K562 (cell line): ENCODE measurements around the gene HBP1. TPM values are rescaled to one million over a fixed set of nuclear protein-coding genes. Genes with fewer than 3 reads are reported as not detected.

Source experiments
- CBFB ChIP-seq: sonication (generic); formaldehyde crosslinking; IDR thresholded peaks from 2 replicates; pipeline ENCODE4 v1.4.0; 2020; ENCODE audit warnings: mild to moderate bottlenecking, missing genetic modification reagents
- FOXA3 ChIP-seq, 2 experiments: fragments of 450-650 bp in 1 of 2; sonication (generic) in 1 of 2; formaldehyde crosslinking; IDR thresholded peaks in 1 of 2; conservative IDR thresholded peaks in 1 of 2; 2 replicates each; pipeline versions ENCODE4 v1.4.0 to v1.8.0; 2020 to 2022; ENCODE audit warnings: mild to moderate bottlenecking in 2 of 2, missing genetic modification reagents in 1 of 2
- RBM25 ChIP-seq: fragments of 200-400 bp; formaldehyde crosslinking; IDR thresholded peaks from 2 replicates; pipeline ENCODE4 v1.6.1; 2018; ENCODE audit warnings: low read length, low read depth, moderate library complexity; ENCODE audit not compliant: severe bottlenecking
- TBP ChIP-seq: optimal IDR thresholded peaks from 2 replicates; pipeline ENCODE3; 2011; ENCODE audit warnings: low read depth, low read length, improper control_type of control experiment
- ZBTB40 ChIP-seq, 2 experiments: fragments of 450-650 bp in 1 of 2; sonication (generic) in 1 of 2; formaldehyde crosslinking in 1 of 2; IDR thresholded peaks; 2 replicates each; pipeline versions ENCODE4 v1.7.1 to v1.9.0; 2016 to 2022; ENCODE audit warnings: inconsistent platforms in 1 of 2, mild to moderate bottlenecking in 1 of 2, missing genetic modification reagents in 1 of 2
- ZNF121 ChIP-seq: sonication (generic); formaldehyde crosslinking; conservative IDR thresholded peaks from 2 replicates; pipeline ENCODE4 v1.8.0; 2022; ENCODE audit warnings: missing genetic modification reagents
- ZNF263 ChIP-seq: sonication (generic); formaldehyde crosslinking; IDR thresholded peaks from 2 replicates; pipeline ENCODE4 v1.8.0; 2022; ENCODE audit warnings: mild to moderate bottlenecking, missing genetic modification reagents, borderline replicate concordance
- polyA plus RNA-seq, 8 experiments: library from polyadenylated mRNA; depleted of rRNA in 4 of 8; stranded (reverse) in 5 of 8; unstranded in 3 of 8; fragments of >200 nt; fragmentation: Nextera tagmentation in 2 of 8; fragmentation: Illumina TruSeq in 1 of 8; extraction: Ambion mirVana in 2 of 8; extraction: Trizol in 1 of 8; gene quantifications; 2 replicates each; pipeline versions ENCODE4 v1.2.1 to v1.2.3, GENCODE V29; 2011 to 2014; ENCODE audit warnings: inconsistent platforms in 1 of 8, missing spikeins in 1 of 8
- total RNA-seq, 7 experiments: library from RNA; depleted of rRNA in 6 of 7; stranded (reverse); fragments of >200 nt in 6 of 7; fragmentation: Illumina TruSeq in 2 of 7; extraction: Trizol in 2 of 7; gene quantifications; 2 replicates each; pipeline versions ENCODE4 v1.2.1 to v1.2.3, GENCODE V29; 2011 to 2021; ENCODE audit warnings: low replicate concordance in 1 of 7
- TF ChIP-seq, protein P1 (sequence below): fragments of 450-650 bp; IDR thresholded peaks from 2 replicates; pipeline ENCODE4 v1.6.1; 2014; ENCODE audit warnings: low read depth, mild to moderate bottlenecking, moderate library complexity, borderline replicate concordance

The HBP1 gene
- total and polyA plus RNA-seq, 9 of the 15 experiments (the other 6 are each of a cell fraction or from before 2014, with no cell fraction given) = 18.7 to 59.9 (median 27.0) TPM

DNA sequence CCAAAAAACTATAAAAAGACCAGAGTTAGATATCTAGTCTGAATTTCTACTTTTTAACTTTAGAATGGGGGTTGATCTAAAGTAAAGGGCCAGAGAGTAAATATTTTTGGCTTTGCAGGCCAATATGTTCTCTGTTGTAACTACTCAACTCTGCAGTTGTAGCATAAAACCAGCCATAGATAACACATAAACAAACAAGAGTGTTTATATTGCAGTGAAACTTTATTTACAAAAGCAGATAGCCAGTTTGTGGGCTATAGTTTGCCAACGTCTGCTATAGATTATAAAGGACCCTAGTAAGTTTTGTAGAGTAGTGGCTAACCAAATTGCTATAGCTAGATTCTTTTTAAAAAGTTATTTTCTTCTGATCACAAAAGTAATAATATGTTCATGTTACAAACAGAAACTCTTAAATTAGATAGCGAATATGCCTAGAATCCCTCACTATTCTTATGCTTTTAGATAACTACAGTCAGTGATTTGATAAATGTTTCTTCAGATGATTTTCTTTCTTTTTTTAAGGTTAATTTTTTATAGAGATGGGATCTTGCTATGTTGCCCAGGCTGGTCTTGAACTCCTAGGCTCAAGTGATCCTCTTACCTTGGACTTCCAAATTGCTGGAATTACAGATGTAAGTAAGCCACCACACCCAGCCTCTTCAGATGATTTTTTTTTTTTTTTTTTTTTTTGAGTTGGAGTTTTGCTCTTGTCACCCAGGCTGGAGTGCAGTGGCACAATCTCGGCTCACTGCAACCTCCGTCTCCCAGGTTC, 23.6 kb upstream of the HBP1 start (continued):
- peak; percentile 77 for TF ChIP-seq ZBTB40 (IDR thresholded peaks at IDR 0.05)
- no peak for TF ChIP-seq ZBTB40 (CRISPR knock-in tag; IDR thresholded peaks at IDR 0.05)
- TF ChIP-seq RBM25 = peak; percentile 46
- 0 out of 4 replicates have a peak, but pooled peaks of 1 of the 2 experiments have one; percentile 8 for TF ChIP-seq FOXA3 (CRISPR knock-in tag; conservative IDR thresholded peaks at IDR 0.05 in 1 of 2, IDR thresholded peaks at IDR 0.05 in 1 of 2)
- TF ChIP-seq ZNF121 (CRISPR knock-in tag) = peak; percentile 63
- TF ChIP-seq CBFB (CRISPR knock-in tag) = no peak
- no peak for TF ChIP-seq TBP
- TF ChIP-seq, protein P1, sequence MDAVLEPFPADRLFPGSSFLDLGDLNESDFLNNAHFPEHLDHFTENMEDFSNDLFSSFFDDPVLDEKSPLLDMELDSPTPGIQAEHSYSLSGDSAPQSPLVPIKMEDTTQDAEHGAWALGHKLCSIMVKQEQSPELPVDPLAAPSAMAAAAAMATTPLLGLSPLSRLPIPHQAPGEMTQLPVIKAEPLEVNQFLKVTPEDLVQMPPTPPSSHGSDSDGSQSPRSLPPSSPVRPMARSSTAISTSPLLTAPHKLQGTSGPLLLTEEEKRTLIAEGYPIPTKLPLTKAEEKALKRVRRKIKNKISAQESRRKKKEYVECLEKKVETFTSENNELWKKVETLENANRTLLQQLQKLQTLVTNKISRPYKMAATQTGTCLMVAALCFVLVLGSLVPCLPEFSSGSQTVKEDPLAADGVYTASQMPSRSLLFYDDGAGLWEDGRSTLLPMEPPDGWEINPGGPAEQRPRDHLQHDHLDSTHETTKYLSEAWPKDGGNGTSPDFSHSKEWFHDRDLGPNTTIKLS = no peak
- no peak for TF ChIP-seq ZNF263
